Fibroblast of the conjunctiva (primary cell): ENCODE data around the gene HPRT1.

ENCODE experiments used
- DNase-seq: peaks from one replicate; pipeline ENCODE4 v3.0.0-alpha.2; 2010; ENCODE audit warnings: low read depth

HPRT1 gene

GRCh38 chrX:134543288-134543687 is 83.3 kb downstream of the HPRT1 start:
- DNase-seq = no peak

- DNase-seq = no peak
Observed at GRCh38 chrX:134544135-134544512, 84.2 kb downstream of the HPRT1 start.

- DNase-seq = no peak
Observed at GRCh38 chrX:134544513-134545151, 84.7 kb downstream of the HPRT1 start.

- DNase-seq = no peak
Observed at GRCh38 chrX:134545510-134545909, 85.5 kb downstream of the HPRT1 start.

GRCh38 chrX:134546187-134546586 is 86.2 kb downstream of the HPRT1 start:
- DNase-seq = no peak

GRCh38 chrX:134547047-134547679 is 87.2 kb downstream of the HPRT1 start:
- DNase-seq = no peak

- no peak for DNase-seq
Observed at GRCh38 chrX:134548257-134549201, 88.6 kb downstream of the HPRT1 start.
